ENCODE results near the gene HMGN4. TPM values are rescaled to one million over a fixed set of nuclear protein-coding genes. Genes with fewer than 3 reads are reported as not detected.

Gene HMGN4
- total and polyA plus RNA-seq, 2 donors from 2014 or later, result 49.3 to 72.7 TPM

DNA sequence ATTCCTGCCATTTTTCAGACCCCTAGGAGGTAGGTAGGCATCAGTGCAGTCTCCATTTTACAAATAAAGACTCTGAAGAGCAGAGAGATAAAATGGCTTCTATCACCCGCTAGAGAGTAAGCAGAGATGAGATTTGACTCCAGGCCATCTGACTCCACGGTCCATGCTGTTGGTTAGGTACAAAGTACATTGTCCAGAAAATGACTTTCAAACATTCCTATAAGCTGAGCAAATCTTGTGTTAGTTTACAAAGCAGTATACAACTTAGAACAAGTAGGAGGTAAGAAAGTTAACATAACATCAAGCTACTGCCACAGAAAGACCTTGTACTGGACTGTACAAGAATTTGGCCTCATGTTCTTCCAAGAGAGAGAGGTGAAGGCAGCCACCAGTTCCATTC lies 23.2 kb upstream of the HMGN4 start:
- intact Hi-C loops (cut with DNase I), result no loop called here
- Histone ChIP-seq H3K27ac (ENCODE audit: low read depth in 2 of 2, low read length in 2 of 2) (no peak overlapping the region), H3K4me1 (ENCODE audit: control insufficient read depth in 2 of 3, insufficient read depth in 2 of 3, low read depth in 1 of 3, low read length in 3 of 3) (no peaks in the 10 kb centered on the region), H3K4me3 (ENCODE audit: low read length in 3 of 3) (no peak overlapping the region), H3K36me3 (ENCODE audit: control insufficient read depth in 2 of 3, insufficient read depth in 3 of 3, low read length in 3 of 3) (no peaks in the 10 kb centered on the region), H3K9ac (ENCODE audit: low read length in 3 of 3) (no peak overlapping the region), H3K27me3 (ENCODE audit: control insufficient read depth, insufficient read depth, low read length) (no peaks in the 10 kb centered on the region), H3K9me3 (ENCODE audit: control insufficient read depth in 2 of 3, insufficient read depth in 1 of 3, low read length in 3 of 3) (no peaks in the 10 kb centered on the region)
- FAIRE-seq, result no peak
- DNase-seq, result no peak
- TF ChIP-seq, protein P1, sequence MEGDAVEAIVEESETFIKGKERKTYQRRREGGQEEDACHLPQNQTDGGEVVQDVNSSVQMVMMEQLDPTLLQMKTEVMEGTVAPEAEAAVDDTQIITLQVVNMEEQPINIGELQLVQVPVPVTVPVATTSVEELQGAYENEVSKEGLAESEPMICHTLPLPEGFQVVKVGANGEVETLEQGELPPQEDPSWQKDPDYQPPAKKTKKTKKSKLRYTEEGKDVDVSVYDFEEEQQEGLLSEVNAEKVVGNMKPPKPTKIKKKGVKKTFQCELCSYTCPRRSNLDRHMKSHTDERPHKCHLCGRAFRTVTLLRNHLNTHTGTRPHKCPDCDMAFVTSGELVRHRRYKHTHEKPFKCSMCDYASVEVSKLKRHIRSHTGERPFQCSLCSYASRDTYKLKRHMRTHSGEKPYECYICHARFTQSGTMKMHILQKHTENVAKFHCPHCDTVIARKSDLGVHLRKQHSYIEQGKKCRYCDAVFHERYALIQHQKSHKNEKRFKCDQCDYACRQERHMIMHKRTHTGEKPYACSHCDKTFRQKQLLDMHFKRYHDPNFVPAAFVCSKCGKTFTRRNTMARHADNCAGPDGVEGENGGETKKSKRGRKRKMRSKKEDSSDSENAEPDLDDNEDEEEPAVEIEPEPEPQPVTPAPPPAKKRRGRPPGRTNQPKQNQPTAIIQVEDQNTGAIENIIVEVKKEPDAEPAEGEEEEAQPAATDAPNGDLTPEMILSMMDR (IDR thresholded peaks at IDR 0.05; ENCODE audit: borderline replicate concordance, extremely low read depth, insufficient read depth), result no peak

DNA sequence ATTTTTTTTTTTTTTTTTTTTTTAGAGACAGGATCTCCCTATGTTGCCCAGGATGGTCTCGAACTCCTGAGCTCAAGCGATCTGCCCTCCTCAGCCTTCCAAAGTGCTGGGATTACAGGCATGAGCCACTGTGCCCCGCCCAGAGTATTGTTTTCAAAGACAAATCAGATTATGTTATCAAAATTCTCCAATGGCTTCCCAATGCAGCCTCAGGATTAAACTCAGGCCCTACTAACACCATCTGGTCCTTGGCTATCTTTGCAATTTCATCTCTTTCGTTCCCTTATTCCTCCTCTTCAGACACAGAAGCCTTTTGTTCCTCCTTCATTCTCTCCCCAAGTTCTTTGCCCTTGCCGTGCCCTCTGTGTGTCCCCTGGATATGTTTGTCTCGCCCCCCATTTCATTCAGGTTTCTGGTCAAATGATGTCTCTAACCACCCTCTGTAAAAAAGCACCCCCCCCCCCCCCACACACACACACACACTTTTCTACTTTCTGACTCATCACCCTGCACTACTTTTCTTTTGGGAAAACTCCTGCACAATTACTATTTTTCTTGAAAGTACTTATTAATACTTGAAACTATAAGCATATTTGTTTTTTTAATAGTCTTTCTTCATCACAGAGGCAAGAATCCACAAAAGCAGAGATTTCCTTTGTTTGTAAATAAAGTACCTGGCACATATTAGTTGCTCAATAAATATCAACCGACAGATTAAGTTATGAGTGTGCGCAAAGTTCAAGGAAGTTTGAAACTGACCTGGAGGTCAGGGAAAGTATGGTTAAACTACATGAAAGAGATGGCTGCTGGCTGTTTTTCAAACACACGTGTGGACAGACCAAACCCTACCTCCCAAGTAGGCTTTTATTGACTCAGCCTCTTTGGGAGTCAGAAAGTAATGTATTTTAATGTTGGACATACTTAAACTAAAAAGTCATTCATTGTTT lies 21.4 kb upstream of the HMGN4 start:
- Histone ChIP-seq H3K9ac (ENCODE audit: low read length in 3 of 3) (no peak overlapping the region), H3K27ac (ENCODE audit: low read depth in 2 of 2, low read length in 2 of 2) (no peak overlapping the region), H3K9me3 (ENCODE audit: control insufficient read depth in 2 of 3, insufficient read depth in 1 of 3, low read length in 3 of 3) (no peaks in the 10 kb centered on the region), H3K4me3 (ENCODE audit: low read length in 3 of 3) (no peak overlapping the region), H3K27me3 (ENCODE audit: control insufficient read depth, insufficient read depth, low read length) (no peaks in the 10 kb centered on the region), H3K36me3 (ENCODE audit: control insufficient read depth in 2 of 3, insufficient read depth in 3 of 3, low read length in 3 of 3) (no peaks in the 10 kb centered on the region), H3K4me1 (ENCODE audit: control insufficient read depth in 2 of 3, insufficient read depth in 2 of 3, low read depth in 1 of 3, low read length in 3 of 3) (no peaks in the 10 kb centered on the region)
- FAIRE-seq (no peak), DNase-seq (peak in 1 of 5 donors; percentile 18)
- intact Hi-C loops (cut with DNase I), result no loop called here
- TF ChIP-seq, protein P1 (IDR thresholded peaks at IDR 0.05; ENCODE audit: borderline replicate concordance, extremely low read depth, insufficient read depth), result no peak

DNA sequence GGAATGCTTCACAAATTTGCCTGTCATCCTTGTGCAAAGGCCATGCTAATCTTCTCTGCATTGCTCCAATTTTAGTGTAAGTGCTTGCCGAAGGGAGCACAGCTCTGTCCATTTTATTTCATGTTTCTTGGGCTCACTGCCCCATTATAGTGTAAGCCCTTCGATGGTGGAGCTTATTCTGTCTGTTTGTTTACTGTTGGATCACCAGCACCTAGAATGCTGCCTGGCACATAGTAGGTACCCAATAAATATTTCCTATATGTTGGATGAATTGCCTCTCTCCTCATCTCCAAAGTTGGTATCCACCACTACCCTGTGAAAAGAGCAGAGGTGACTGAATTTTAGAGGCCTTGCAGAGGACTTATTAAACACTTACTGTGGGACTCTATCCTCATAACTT lies 18.8 kb upstream of the HMGN4 start:
- TF ChIP-seq, protein P1 (IDR thresholded peaks at IDR 0.05; ENCODE audit: borderline replicate concordance, extremely low read depth, insufficient read depth), result no peak
- no peak overlapping the region for H3K4me3 ChIP-seq (ENCODE audit: low read length in 3 of 3)
- FAIRE-seq (no peak), DNase-seq (no peak)
- no peaks in the 10 kb centered on the region for H3K36me3 ChIP-seq (ENCODE audit: control insufficient read depth in 2 of 3, insufficient read depth in 3 of 3, low read length in 3 of 3)
- no peaks in the 10 kb centered on the region for H3K27me3 ChIP-seq (ENCODE audit: control insufficient read depth, insufficient read depth, low read length)
- H3K9ac ChIP-seq (ENCODE audit: low read length in 3 of 3), result no peak overlapping the region
- no peaks in the 10 kb centered on the region for H3K9me3 ChIP-seq (ENCODE audit: control insufficient read depth in 2 of 3, insufficient read depth in 1 of 3, low read length in 3 of 3)
- H3K27ac ChIP-seq (ENCODE audit: low read depth in 2 of 2, low read length in 2 of 2), result no peak overlapping the region
- H3K4me1 ChIP-seq (ENCODE audit: control insufficient read depth in 2 of 3, insufficient read depth in 2 of 3, low read depth in 1 of 3, low read length in 3 of 3), result peaks cover 0 to 4% (median 2%) of the 10 kb centered on the region in 3 donors
- intact Hi-C loops (cut with DNase I), result no loop called here

Measured in kidney (tissue), 14 donors.